ENCODE measurements around the gene ZNF709. TPM values are rescaled to one million over a fixed set of nuclear protein-coding genes. Genes with fewer than 3 reads are reported as not detected.
A peak's percentile ranks its signal among the peaks of the same experiment; 100 is the strongest.

Gene ZNF709
- total RNA-seq, 4 donors from 2014 or later, result 7.6 to 9.4 (median 8.7) TPM

DNA sequence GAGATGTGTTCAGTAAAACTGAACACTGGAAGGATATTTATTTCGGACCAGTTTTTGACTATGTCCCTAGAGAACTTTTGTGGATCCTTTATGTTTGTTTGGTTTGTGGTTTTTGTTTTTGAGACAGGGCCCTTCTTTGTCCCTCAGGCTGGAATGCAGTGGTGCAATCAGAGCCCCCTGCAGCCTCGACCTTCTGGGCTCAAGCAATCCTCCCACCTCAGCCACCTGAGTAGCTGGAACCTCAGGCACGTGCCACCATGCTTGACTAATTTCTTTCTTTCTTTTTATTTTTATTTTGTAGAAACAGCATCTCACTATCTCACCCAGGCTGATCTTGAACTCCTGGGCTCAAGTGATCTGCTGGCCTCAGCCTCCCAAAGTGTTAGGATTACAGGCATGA is 955 bp upstream of the ZNF709 start:
- H3K4me3 ChIP-seq (replicated peaks in 1 of 3), result peak overlapping the region in 1 of 3 donors; percentile 63
- TF ChIP-seq POLR2A (IDR thresholded peaks at IDR 0.05), result no peak
- no peak for TF ChIP-seq CTCF (IDR thresholded peaks at IDR 0.05)
- no peaks in the 10 kb centered on the region for H3K36me3 ChIP-seq
- no peaks in the 10 kb centered on the region for H3K27me3 ChIP-seq
- peaks cover 17 to 20% of the 10 kb centered on the region in 2 donors for H3K4me1 ChIP-seq
- DNase-seq, result no peak
- no peaks in the 10 kb centered on the region for H3K9me3 ChIP-seq
- intact Hi-C loops (cut with DNase I), result no loop called here
- WGBS, 2 donors, result 51 to 65% methylated on average over 3 of the region's 3 CpGs
- H3K27ac ChIP-seq, result no peak overlapping the region

- Histone ChIP-seq H3K9me3 (no peaks in the 10 kb centered on the region), H3K27ac (peak overlapping the region; percentile 29 to 60 (median 57)), H3K4me3 (replicated peaks in 1 of 3) (peak overlapping the region; percentile 63 to 90 (median 79)), H3K27me3 (no peaks in the 10 kb centered on the region), H3K36me3 (no peaks in the 10 kb centered on the region), H3K4me1 (peaks cover 17 to 20% of the 10 kb centered on the region in 2 donors)
- no peak for DNase-seq
- no peak for TF ChIP-seq POLR2A (IDR thresholded peaks at IDR 0.05)
- no peak for TF ChIP-seq CTCF (IDR thresholded peaks at IDR 0.05)
- intact Hi-C loops (cut with DNase I), result no loop called here
- WGBS, 2 donors, result 7 to 11% methylated on average over 9 to 11 of the region's 11 CpGs
Observed at GRCh38 chr19:12485052-12485416, 418 bp upstream of the ZNF709 start.

- TF ChIP-seq POLR2A (IDR thresholded peaks at IDR 0.05), result no peak
- TF ChIP-seq CTCF (IDR thresholded peaks at IDR 0.05), result no peak
- intact Hi-C loops (cut with DNase I), result no loop called here
- Histone ChIP-seq H3K27ac (peak overlapping the region in 2 of 3 donors; percentile 29 to 60), H3K36me3 (no peaks in the 10 kb centered on the region), H3K27me3 (no peaks in the 10 kb centered on the region), H3K4me1 (peaks cover 20 to 23% of the 10 kb centered on the region in 2 donors), H3K4me3 (replicated peaks in 1 of 3) (peak overlapping the region; percentile 63 to 90 (median 79)), H3K9me3 (no peaks in the 10 kb centered on the region)
- no peak for DNase-seq
- 1 to 2% methylated on average over 9 to 11 of the region's 13 CpGs for WGBS, 2 donors
Observed at GRCh38 chr19:12484011-12484370, 625 bp downstream of the ZNF709 start.

DNA sequence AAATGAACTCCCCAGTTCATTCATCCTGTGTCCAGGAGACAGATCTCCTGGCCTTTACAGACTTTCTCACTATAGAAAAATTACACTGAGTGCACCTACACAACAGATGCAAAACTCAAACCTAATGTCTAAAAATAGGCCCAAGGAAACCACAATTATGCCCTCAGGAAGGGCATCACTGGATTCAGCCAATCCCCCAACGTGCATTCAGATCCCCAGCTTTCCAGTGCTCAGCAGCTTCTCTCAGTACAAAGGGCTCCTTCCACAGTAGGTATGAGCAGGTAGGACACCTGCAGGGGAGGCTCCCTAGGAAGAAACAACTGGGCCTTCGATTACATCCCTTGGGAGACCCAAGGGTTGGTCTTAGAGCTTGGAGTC is 2.1 kb downstream of the ZNF709 start:
- TF ChIP-seq CTCF (IDR thresholded peaks at IDR 0.05), result no peak
- no peak for TF ChIP-seq POLR2A (IDR thresholded peaks at IDR 0.05)
- 61 to 72% methylated on average over 2 of the region's 2 CpGs for WGBS, 2 donors

GRCh38 chr19:12481781-12482508 is 2.7 kb downstream of the ZNF709 start:
- intact Hi-C loops (cut with DNase I), result no loop called here
- peaks cover 33 to 35% of the 10 kb centered on the region in 2 donors for H3K4me1 ChIP-seq
- WGBS, 2 donors, result 74 to 80% methylated on average over 3 to 4 of the region's 4 CpGs
- H3K27me3 ChIP-seq, result no peaks in the 10 kb centered on the region
- no peak for DNase-seq
- no peak overlapping the region for H3K27ac ChIP-seq
- no peak for TF ChIP-seq CTCF (IDR thresholded peaks at IDR 0.05)
- no peak for TF ChIP-seq POLR2A (IDR thresholded peaks at IDR 0.05)
- no peak overlapping the region for H3K4me3 ChIP-seq (replicated peaks in 1 of 3)
- H3K9me3 ChIP-seq, result no peaks in the 10 kb centered on the region
- H3K36me3 ChIP-seq, result no peaks in the 10 kb centered on the region

More for the DNA sequence above, 2.1 kb downstream of the ZNF709 start:
- H3K4me1 ChIP-seq, result peaks cover 33 to 35% of the 10 kb centered on the region in 2 donors
- no peaks in the 10 kb centered on the region for H3K9me3 ChIP-seq
- no peaks in the 10 kb centered on the region for H3K27me3 ChIP-seq
- no peak overlapping the region for H3K27ac ChIP-seq
- no peak overlapping the region for H3K4me3 ChIP-seq (replicated peaks in 1 of 3)
- no peak for DNase-seq
- H3K36me3 ChIP-seq, result no peaks in the 10 kb centered on the region
- intact Hi-C loops (cut with DNase I), result no loop called here

All from thyroid gland (tissue), 4 donors.